ENCODE measurements around the gene HOTAIR.

Gene HOTAIR

GRCh38 chr12:53988541-53989226, 13.9 kb upstream of the HOTAIR start:
- no peak for DNase-seq (ENCODE audit: extremely low read depth in 1 of 2, low read depth in 1 of 2)

GRCh38 chr12:53987787-53988230, 13.1 kb upstream of the HOTAIR start:
- no peak for DNase-seq (ENCODE audit: extremely low read depth in 1 of 2, low read depth in 1 of 2)

GRCh38 chr12:53986686-53987483, 12.1 kb upstream of the HOTAIR start:
- DNase-seq (ENCODE audit: extremely low read depth in 1 of 2, low read depth in 1 of 2) = no peak

- no peak for DNase-seq (ENCODE audit: extremely low read depth in 1 of 2, low read depth in 1 of 2)
These were observed 11.4 kb upstream of the HOTAIR start for GRCh38 chr12:53985994-53986685.

- no peak for DNase-seq (ENCODE audit: extremely low read depth in 1 of 2, low read depth in 1 of 2)
These were observed 10.9 kb upstream of the HOTAIR start for GRCh38 chr12:53985692-53985993.

GRCh38 chr12:53984901-53985691, 10.3 kb upstream of the HOTAIR start, which contains the start of gene HOXC10:
TSS of gene HOXC10 (plus strand) at chr12:53985146. CDS start at chr12:53985260, 114 bp downstream.
- DNase-seq (ENCODE audit: extremely low read depth in 1 of 2, low read depth in 1 of 2) = peak; percentile 69 to 85

GRCh38 chr12:53983950-53984572, 9.3 kb upstream of the HOTAIR start:
- no peak for DNase-seq (ENCODE audit: extremely low read depth in 1 of 2, low read depth in 1 of 2)

GRCh38 chr12:53983568-53983949, 8.8 kb upstream of the HOTAIR start:
- DNase-seq (ENCODE audit: extremely low read depth in 1 of 2, low read depth in 1 of 2) = no peak

GRCh38 chr12:53982648-53983567, 8.2 kb upstream of the HOTAIR start:
- no peak for DNase-seq (ENCODE audit: extremely low read depth in 1 of 2, low read depth in 1 of 2)

GRCh38 chr12:53981634-53982565, 7.1 kb upstream of the HOTAIR start:
- no peak for DNase-seq (ENCODE audit: extremely low read depth in 1 of 2, low read depth in 1 of 2)

GRCh38 chr12:53980802-53981496, 6.2 kb upstream of the HOTAIR start:
- DNase-seq (ENCODE audit: extremely low read depth in 1 of 2, low read depth in 1 of 2) = no peak

- no peak for DNase-seq (ENCODE audit: extremely low read depth in 1 of 2, low read depth in 1 of 2)
These were observed 5.5 kb upstream of the HOTAIR start for GRCh38 chr12:53980104-53980801.

GRCh38 chr12:53978477-53979356, 4.0 kb upstream of the HOTAIR start:
- no peak for DNase-seq (ENCODE audit: extremely low read depth in 1 of 2, low read depth in 1 of 2)

GRCh38 chr12:53977596-53978445, 3.1 kb upstream of the HOTAIR start:
- no peak for DNase-seq (ENCODE audit: extremely low read depth in 1 of 2, low read depth in 1 of 2)
